Sigmoid colon (tissue), 4 donors: ENCODE data around the gene MACROD2.

Experiments used
- CTCF ChIP-seq, 4 experiments: fragments of 450-650 bp in 3 of 4; fragments of 200-600 bp in 1 of 4; IDR thresholded peaks; one replicate each; pipeline ENCODE4 v1.5.1; 2016 to 2019; ENCODE audit warnings: antibody characterized with exemption in 4 of 4, mild to moderate bottlenecking in 3 of 4, moderate library complexity in 2 of 4
- EP300 ChIP-seq, 4 donors: sonication (generic); formaldehyde crosslinking; IDR thresholded peaks; one replicate each; pipeline ENCODE4 v1.6.1; 2017; ENCODE audit warnings: antibody characterized with exemption in 4 of 4
- POLR2A ChIP-seq, 2 donors: fragments of 450-650 bp; IDR thresholded peaks; one replicate each; pipeline ENCODE4 v1.6.1; 2016; ENCODE audit warnings: antibody characterized with exemption in 2 of 2, mild to moderate bottlenecking in 2 of 2, moderate library complexity in 2 of 2
- POLR2AphosphoS5 ChIP-seq, 4 donors: sonication (generic); formaldehyde crosslinking; IDR thresholded peaks; one replicate each; pipeline ENCODE4 v1.6.1; 2017; ENCODE audit warnings: antibody characterized with exemption in 4 of 4

- TF ChIP-seq EP300 (IDR thresholded peaks at IDR 0.05) (no peak), CTCF (IDR thresholded peaks at IDR 0.05) (no peak), POLR2A (IDR thresholded peaks at IDR 0.05) (no peak), POLR2AphosphoS5 (IDR thresholded peaks at IDR 0.05) (no peak)
Observed at GRCh38 chr20:14033310-14033709, 38.0 kb downstream of the MACROD2 start.
